22Rv1 (cell line): Measurements from ENCODE around the gene UBE2B.

Experiments used
- ZFX ChIP-seq: fragments of 450-650 bp; IDR thresholded peaks from 2 replicates; pipeline ENCODE4 v1.6.1; 2017; ENCODE audit warnings: antibody characterized with exemption, borderline replicate concordance
- TF ChIP-seq, protein P1 (sequence below): fragments of 450-650 bp; IDR thresholded peaks from 2 replicates; pipeline ENCODE4 v1.5.1; 2017; ENCODE audit warnings: mild to moderate bottlenecking

GRCh38 chr5:134349463-134349862, 21.9 kb upstream of the UBE2B start:
- TF ChIP-seq, protein P1, sequence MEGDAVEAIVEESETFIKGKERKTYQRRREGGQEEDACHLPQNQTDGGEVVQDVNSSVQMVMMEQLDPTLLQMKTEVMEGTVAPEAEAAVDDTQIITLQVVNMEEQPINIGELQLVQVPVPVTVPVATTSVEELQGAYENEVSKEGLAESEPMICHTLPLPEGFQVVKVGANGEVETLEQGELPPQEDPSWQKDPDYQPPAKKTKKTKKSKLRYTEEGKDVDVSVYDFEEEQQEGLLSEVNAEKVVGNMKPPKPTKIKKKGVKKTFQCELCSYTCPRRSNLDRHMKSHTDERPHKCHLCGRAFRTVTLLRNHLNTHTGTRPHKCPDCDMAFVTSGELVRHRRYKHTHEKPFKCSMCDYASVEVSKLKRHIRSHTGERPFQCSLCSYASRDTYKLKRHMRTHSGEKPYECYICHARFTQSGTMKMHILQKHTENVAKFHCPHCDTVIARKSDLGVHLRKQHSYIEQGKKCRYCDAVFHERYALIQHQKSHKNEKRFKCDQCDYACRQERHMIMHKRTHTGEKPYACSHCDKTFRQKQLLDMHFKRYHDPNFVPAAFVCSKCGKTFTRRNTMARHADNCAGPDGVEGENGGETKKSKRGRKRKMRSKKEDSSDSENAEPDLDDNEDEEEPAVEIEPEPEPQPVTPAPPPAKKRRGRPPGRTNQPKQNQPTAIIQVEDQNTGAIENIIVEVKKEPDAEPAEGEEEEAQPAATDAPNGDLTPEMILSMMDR = no peak
- TF ChIP-seq ZFX = no peak
